Thyroid gland (tissue), 4 donors: Measurements from ENCODE around the gene WDR3. TPM values are rescaled to one million over a fixed set of nuclear protein-coding genes. Genes with fewer than 3 reads are reported as not detected.

Experiments
- DNase-seq, 2 donors: peaks; one replicate each; pipeline ENCODE4 v3.0.0-alpha.2; 2019
- H3K27ac ChIP-seq, 3 donors: fragments of 200-600 bp; sonication (generic); 1 replicate in 2 of 3; 2 replicates in 1 of 3; pipeline ENCODE4 v1.5.1; 2016 to 2019; ENCODE audit warnings: mild to moderate bottlenecking in 1 of 3, moderate library complexity in 1 of 3
- H3K27me3 ChIP-seq: fragments of 200-600 bp; sonication (generic); one replicate; pipeline ENCODE4 v1.5.1; 2019
- H3K36me3 ChIP-seq, 2 donors: fragments of 200-600 bp; sonication (generic); one replicate each; pipeline ENCODE4 v1.5.1; 2016 to 2019
- H3K4me1 ChIP-seq, 2 donors: fragments of 200-600 bp; sonication (generic); one replicate each; pipeline ENCODE4 v1.5.1; 2017 to 2019
- H3K4me3 ChIP-seq, 3 donors: fragments of 200-600 bp; sonication (generic); replicated peaks in 1 of 3; 1 replicate in 2 of 3; 2 replicates in 1 of 3; pipeline ENCODE4 v1.5.1; 2016; ENCODE audit warnings: mild to moderate bottlenecking in 1 of 3
- H3K9me3 ChIP-seq: fragments of 200-600 bp; sonication (generic); one replicate; pipeline ENCODE4 v1.5.1; 2017
- CTCF ChIP-seq, 6 experiments: fragments of 200-600 bp in 3 of 6; fragments of 450-650 bp in 3 of 6; sonication (generic) in 3 of 6; IDR thresholded peaks; one replicate each; pipeline ENCODE4 v1.5.1; 2016 to 2019; ENCODE audit warnings: antibody characterized with exemption in 6 of 6, mild to moderate bottlenecking in 2 of 6, inconsistent platforms in 1 of 6, moderate library complexity in 1 of 6
- POLR2A ChIP-seq, 2 donors: fragments of 450-650 bp; IDR thresholded peaks; one replicate each; pipeline ENCODE4 v1.6.1; 2017; ENCODE audit warnings: antibody characterized with exemption in 2 of 2, mild to moderate bottlenecking in 2 of 2, moderate library complexity in 1 of 2
- WGBS, 2 donors: methylation state at CpG; one replicate each; pipeline ENCODE4 v1.1.5; 2017; 5-methylcytosine and 5-hydroxymethylcytosine counted together
- intact Hi-C: fragments of 100-400 bp; cut with DNase I; formaldehyde crosslinking; loops from one replicate; pipeline ENCODE4 v1.15.1; 2023
- total RNA-seq, 4 donors: library from RNA; depleted of rRNA; stranded (reverse); fragments of >200 nt; gene quantifications; one replicate each; pipeline ENCODE4 v1.2.3, GENCODE V29; 2016

Gene WDR3
- total RNA-seq, 4 donors from 2014 or later, result 7.0 to 22.2 (median 19.1) TPM

GRCh38 chr1:117902944-117903343 is 26.6 kb upstream of the WDR3 start:
- intact Hi-C loops, result no loop called here
- Histone ChIP-seq H3K36me3 (peaks cover 0 to 13% of the 10 kb centered on the region in 2 donors), H3K9me3 (no peaks in the 10 kb centered on the region), H3K27me3 (no peaks in the 10 kb centered on the region), H3K4me3 (no peak overlapping the region), H3K27ac (no peak overlapping the region), H3K4me1 (peaks cover 5 to 7% of the 10 kb centered on the region in 2 donors)
- 94 to 98% methylated on average over 4 of the region's 4 CpGs for WGBS, 2 donors
- TF ChIP-seq CTCF (IDR thresholded peaks at IDR 0.05) (no peak), POLR2A (IDR thresholded peaks at IDR 0.05) (no peak)
- no peak for DNase-seq

- TF ChIP-seq CTCF (IDR thresholded peaks at IDR 0.05) (no peak), POLR2A (IDR thresholded peaks at IDR 0.05) (no peak)
- Histone ChIP-seq H3K36me3 (peaks cover 0 to 19% of the 10 kb centered on the region in 2 donors), H3K4me3 (no peak overlapping the region), H3K4me1 (peaks cover 0 to 2% of the 10 kb centered on the region in 2 donors), H3K27ac (no peak overlapping the region), H3K9me3 (no peaks in the 10 kb centered on the region), H3K27me3 (no peaks in the 10 kb centered on the region)
- WGBS, 2 donors, result 94 to 99% methylated on average over 3 of the region's 3 CpGs
- intact Hi-C loops, result no loop called here
- DNase-seq, result no peak
Measured at GRCh38 chr1:117904485-117904884, 25.1 kb upstream of the WDR3 start.

- Histone ChIP-seq H3K27me3 (no peaks in the 10 kb centered on the region), H3K27ac (no peak overlapping the region), H3K4me3 (no peak overlapping the region), H3K4me1 (no peaks in the 10 kb centered on the region), H3K9me3 (no peaks in the 10 kb centered on the region), H3K36me3 (peaks cover 0 to 22% of the 10 kb centered on the region in 2 donors)
- WGBS, 2 donors, result 96% methylated on average over 2 of the region's 2 CpGs
- no peak for DNase-seq
- intact Hi-C loops, result no loop called here
- TF ChIP-seq POLR2A (IDR thresholded peaks at IDR 0.05) (no peak), CTCF (IDR thresholded peaks at IDR 0.05) (no peak)
Measured at GRCh38 chr1:117905019-117905418, 24.5 kb upstream of the WDR3 start.

- no peak for DNase-seq
- H3K4me1 ChIP-seq, result no peaks in the 10 kb centered on the region
- no peak overlapping the region for H3K4me3 ChIP-seq
- H3K36me3 ChIP-seq, result peaks cover 13 to 30% of the 10 kb centered on the region in 2 donors
- H3K9me3 ChIP-seq, result no peaks in the 10 kb centered on the region
- H3K27me3 ChIP-seq, result no peaks in the 10 kb centered on the region
- TF ChIP-seq POLR2A (IDR thresholded peaks at IDR 0.05) (no peak), CTCF (IDR thresholded peaks at IDR 0.05) (no peak)
- intact Hi-C loops, result no loop called here
- H3K27ac ChIP-seq, result no peak overlapping the region
Measured at GRCh38 chr1:117911051-117911450, 18.5 kb upstream of the WDR3 start.

GRCh38 chr1:117919376-117919775 is 10.2 kb upstream of the WDR3 start:
- Histone ChIP-seq H3K4me1 (no peaks in the 10 kb centered on the region), H3K4me3 (no peak overlapping the region), H3K9me3 (no peaks in the 10 kb centered on the region), H3K27ac (no peak overlapping the region), H3K36me3 (peaks cover 0 to 27% of the 10 kb centered on the region in 2 donors), H3K27me3 (no peaks in the 10 kb centered on the region)
- intact Hi-C loops, result no loop called here
- DNase-seq, result no peak
- TF ChIP-seq CTCF (IDR thresholded peaks at IDR 0.05) (no peak), POLR2A (IDR thresholded peaks at IDR 0.05) (no peak)
